Activated CD4-positive, alpha-beta T cell treated with anti-CD3 and anti-CD28 coated beads, Interleukin-2, amount 50 U/mL, for 16 hours (primary cell): ENCODE data around the gene TCFL5.
A peak's percentile ranks its signal among the peaks of the same experiment; 100 is the strongest.

Experiments used
- DNase-seq: peaks from one replicate; pipeline ENCODE4 v3.0.0-alpha.2; 2020

TCFL5 gene

GRCh38 chr20:62808211-62808865 is 53.3 kb downstream of the TCFL5 start:
- peak; percentile 77 for DNase-seq

DNA sequence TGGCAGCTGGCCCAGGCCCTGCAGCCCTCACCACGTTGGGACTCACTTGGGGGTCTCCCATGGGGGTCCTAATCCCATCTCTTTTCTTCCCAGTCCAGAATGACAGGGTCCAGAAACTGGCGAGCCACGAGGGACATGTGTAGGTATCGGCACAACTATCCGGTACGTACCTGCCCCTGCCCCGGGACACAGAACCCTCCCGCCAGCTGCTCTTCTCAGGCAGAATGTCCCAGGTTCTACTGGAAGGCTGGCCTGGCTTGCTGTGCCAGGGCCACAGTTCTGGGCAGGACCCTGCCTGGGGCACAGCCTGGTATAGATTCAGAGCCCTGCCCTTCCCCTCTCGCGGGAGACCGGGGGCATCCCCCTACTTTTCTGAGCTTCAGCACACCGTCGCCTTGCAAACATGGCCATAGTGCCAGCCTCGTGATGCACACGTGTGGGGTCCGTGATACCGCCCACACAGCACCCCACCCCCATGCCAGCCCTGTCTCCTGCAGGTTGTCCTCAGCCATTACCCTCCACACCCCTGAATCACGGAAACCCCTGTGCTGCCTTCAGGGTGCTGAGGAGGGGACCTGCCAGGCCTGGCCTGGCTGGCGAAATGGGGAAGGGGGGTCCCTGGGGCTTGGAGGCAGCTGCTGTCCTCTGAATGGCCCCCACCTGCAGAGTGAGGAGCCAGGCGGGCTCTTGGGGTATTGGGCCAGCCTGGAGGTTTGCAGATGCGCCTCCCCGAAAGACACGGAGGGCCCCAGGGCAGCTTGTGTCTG is 54.0 kb downstream of the TCFL5 start:
- no peak for DNase-seq

GRCh38 chr20:62806383-62807050 is 55.1 kb downstream of the TCFL5 start:
- no peak for DNase-seq

- DNase-seq: no peak
These were observed 55.8 kb downstream of the TCFL5 start for GRCh38 chr20:62805711-62806382.

DNA sequence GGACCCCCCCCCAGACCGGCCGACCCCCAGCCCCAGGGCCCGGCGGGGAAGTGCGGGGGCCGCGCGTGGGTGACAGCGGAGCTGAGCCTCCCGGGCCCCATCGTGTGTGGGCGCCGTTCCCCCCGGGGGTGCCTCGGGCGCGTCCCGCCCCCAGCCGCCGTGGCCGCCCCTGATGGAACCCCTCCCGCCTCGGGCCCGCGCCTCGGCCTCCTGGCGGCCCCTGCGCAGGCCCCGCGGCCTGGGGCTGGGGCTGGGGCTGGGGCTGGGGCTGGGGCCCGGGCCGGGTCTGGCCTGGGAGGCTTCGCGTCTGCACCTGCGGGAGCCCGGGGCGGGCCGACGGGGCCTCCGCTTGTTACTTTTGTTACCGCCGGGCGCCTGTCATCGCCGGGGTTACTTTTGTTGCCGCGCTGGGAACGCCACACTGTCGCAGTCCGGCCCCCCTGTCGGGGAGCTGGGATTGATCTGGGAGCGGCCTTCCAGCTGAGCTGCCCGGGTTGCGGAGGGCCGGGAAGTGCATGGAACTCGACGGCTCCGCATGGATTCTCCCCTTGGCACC is 56.4 kb downstream of the TCFL5 start:
- no peak for DNase-seq

- DNase-seq: peak; percentile 64
These were observed 56.9 kb downstream of the TCFL5 start, which contains the start of gene OGFR for GRCh38 chr20:62804627-62805154. OGFR (plus strand) TSS chr20:62804835; CDS start chr20:62804860, 25 bp downstream.

DNA sequence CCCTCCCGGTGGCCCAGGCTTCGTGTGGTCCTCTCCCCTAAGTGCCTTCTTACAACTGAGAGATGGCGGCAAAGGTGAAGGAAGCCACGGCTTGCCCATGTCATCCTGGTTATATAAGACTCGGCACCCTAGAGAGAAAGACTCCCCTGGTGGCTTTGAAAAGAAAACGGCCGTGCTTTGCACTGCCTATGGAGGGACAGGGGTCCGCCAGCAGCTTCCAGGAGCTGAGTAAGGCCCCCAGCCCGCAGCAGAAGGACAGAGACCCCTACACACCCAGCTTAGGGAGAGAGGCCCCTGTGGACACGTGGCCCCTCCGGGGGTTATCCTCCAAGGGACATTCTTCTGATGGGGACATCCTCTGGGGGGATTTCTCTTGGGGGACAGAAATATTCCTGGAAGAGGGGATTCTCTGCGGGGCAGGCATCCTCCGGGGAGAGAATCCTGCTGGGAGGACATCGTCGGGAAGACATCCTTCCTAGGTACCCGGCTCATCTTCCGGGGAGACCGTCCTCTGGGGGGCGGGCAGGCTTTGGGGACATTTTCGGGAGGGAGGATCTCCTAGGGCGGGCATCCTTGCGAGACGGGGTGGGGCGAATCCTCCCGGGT is 57.5 kb downstream of the TCFL5 start:
- no peak for DNase-seq

GRCh38 chr20:62802026-62802712 is 59.5 kb downstream of the TCFL5 start:
- no peak for DNase-seq

DNA sequence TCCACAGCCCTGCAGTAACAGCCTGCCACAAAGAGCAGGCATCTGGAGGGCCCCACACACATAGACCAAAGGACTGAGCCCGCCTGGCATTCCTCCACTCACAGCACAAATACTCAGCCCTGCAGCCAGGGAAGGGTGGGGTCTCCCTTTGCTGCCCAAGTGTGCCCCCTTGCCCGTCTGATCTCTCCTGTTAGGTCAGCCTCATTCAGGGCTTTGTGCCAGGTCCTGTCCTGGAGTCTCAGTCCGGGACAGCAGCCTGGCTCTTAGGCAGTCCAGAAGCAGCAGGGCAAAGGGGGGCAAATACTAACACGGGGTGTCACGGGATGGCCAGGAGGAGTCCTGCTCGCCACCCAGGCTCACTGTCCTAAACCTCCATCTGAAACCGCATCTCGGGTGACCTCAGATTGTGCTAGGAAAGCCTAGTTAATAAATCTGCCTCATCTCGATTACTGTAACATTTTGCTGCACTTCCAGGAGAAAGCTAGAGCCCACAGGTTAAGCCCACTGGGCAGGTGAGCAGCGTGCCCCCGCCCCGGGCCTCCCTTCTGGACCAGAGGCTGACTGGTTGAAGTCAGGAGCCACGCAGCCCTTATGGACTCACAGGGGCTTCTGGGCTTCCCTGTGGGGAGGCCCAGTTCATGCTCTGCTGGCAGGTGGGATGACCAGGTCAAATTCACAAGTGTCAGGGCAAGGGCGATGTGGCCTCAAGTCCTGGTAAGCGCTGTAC is 60.2 kb downstream of the TCFL5 start:
- no peak for DNase-seq

- no peak for DNase-seq
These were observed 61.0 kb downstream of the TCFL5 start for GRCh38 chr20:62800314-62801259.

DNA sequence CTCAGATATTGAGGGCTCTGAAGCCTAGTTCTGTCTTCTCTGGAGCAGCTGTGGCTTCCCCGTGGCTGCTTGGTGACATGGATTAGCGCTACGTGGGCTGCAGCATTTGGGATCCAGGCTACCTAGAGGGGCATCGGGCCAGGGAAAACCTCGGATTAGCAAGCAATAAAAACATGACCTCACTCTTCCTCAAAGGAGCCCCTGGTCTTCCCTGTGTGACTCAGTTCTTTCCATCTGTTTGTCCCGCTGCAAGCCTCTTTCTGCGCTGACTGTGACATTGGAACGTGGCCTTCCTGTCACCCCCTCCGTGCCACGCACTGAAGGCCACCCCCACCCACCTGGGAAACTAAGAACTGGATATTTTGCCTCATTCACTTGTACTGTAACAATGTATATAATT is 61.7 kb downstream of the TCFL5 start:
- no peak for DNase-seq

DNA sequence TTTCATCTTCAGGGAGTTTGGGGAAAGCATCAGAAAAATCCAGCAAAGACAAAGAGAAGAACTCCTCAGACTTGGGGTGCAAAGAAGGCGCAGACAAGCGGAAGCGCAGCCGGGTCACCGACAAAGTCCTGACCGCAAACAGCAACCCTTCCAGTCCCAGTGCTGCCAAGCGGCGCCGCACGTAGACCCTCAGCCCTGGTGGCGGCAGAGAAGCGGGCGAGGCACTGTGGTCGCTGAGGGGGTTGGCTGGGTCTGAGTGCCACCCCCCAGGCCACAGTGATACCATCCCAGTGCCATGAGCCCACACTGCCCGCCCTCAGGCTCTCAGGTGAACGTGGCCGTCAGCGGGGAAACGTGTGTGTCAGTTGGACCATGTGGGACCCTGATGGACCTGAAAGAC is 62.2 kb downstream of the TCFL5 start:
- no peak for DNase-seq

DNA sequence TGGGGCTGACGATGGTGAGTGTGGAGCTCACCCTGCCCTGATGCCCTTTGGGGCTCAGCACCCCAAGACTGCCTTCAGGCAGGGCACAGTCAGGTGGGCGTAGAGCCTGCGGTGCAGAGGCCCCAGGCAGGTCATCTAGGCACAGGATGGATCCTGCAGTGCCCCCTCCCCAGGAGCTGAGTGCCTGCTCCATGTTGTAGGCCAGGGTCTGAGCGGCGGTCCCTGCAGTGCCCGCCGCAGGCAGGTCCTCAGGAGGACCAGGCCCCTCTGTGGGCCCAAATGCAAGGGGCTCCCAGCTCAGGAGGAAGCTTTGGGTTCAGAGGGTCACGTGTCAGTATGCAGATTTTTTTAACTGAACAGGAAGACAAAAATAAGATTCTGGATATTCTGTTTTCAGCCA is 62.6 kb downstream of the TCFL5 start:
- DNase-seq: no peak

DNA sequence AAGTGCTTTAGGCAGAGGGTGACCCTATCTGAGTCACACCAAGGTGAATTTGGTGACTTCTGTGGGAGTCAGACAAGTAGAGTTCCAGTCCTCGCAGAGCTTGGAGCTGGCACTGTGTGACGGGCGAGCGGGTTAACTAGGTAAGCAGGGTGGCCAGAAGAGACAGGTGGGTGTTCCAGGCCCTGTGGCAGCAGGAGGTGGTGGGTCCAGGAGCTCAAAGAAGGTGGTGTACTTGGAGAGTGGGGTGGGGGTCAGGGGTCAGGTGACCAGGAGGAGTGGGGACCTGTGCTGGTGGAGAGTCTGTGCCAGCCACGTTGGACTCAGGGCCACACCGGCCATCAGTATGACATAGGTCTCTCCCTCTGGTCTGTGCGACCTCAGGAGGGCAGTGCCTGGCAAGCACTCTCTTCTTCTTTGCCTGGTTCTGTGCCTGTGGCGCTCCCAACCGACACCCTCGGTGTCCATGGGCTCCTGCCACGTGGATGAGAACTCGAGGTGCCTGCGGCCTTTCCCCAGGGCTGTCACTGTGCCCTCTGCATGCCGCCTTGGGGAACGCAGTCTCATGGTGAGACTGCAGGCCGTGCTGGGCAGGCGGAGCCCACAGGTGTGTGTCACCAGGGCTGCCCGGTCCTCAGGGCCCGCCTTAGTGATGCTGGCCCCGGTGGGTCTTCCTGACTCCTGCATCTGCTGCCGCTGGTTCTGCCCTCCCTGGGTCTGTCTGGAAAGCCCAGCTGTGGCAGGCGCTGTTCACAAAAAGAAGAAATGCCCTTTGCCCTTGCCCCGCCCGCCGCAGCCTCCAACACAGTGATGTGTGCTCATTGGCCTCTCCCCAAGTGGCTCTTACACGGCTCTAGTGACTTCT is 63.7 kb downstream of the TCFL5 start:
- DNase-seq: no peak

- no peak for DNase-seq
These were observed 64.7 kb downstream of the TCFL5 start for GRCh38 chr20:62796699-62797491.

- DNase-seq: peak; percentile 66
These were observed 66.4 kb downstream of the TCFL5 start for GRCh38 chr20:62795023-62795761.
